IMR-90 (cell line): ENCODE data around the gene ZBED4. TPM values are rescaled to one million over a fixed set of nuclear protein-coding genes. Genes with fewer than 3 reads are reported as not detected.
A peak's percentile ranks its signal among the peaks of the same experiment; 100 is the strongest.

Source experiments
- ATAC-seq: fragments of 200-7000 bp; cut with Tn5 transposase; 2 replicates; pipeline ENCODE4 v1.9.1; 2020; ENCODE audit warnings: low read depth, mild to moderate bottlenecking, moderate library complexity
- BruUV-seq: library from RNA; stranded (reverse); fragments of 400-500 nt; replicated peaks from 2 replicates; lab custom pipeline; 2021; lab: Mats Ljungman, UMichigan
- CTCF ChIA-PET: fragments of 300-600 bp; formaldehyde crosslinking; extraction: SDS; loops from one replicate; lab custom pipeline; 2021; ENCODE audit warnings: antibody characterized with exemption; lab: Yijun Ruan, JAX
- POLR2A ChIA-PET: fragments of 300-600 bp; sonication (Branson Sonifier 250); formaldehyde crosslinking; loops from one replicate; lab custom pipeline; 2022; ENCODE audit warnings: antibody characterized with exemption; ENCODE audit not compliant: unreplicated experiment; lab: Charles Lee
- DNase-seq: peaks from one replicate; pipeline ENCODE4 v3.0.0; 2013
- H2AFZ ChIP-seq: replicated peaks from 2 replicates; pipeline ENCODE3; 2013; ENCODE audit warnings: low read length, mild to moderate bottlenecking; ENCODE audit not compliant: poor library complexity
- H2AK5ac ChIP-seq: 2 replicates; pipeline ENCODE4 v1.6.1; 2013; ENCODE audit warnings: low read depth, low read length, inconsistent platforms
- H2AK9ac ChIP-seq: replicated peaks from 2 replicates; pipeline ENCODE3; 2013; ENCODE audit warnings: mild to moderate bottlenecking, low read depth, low read length, moderate library complexity; ENCODE audit not compliant: poor library complexity
- H2BK120ac ChIP-seq: 2 replicates; pipeline ENCODE4 v1.6.1; 2013; ENCODE audit warnings: low read depth, low read length, inconsistent platforms
- H2BK15ac ChIP-seq: 3 replicates; pipeline ENCODE4 v1.6.1; 2013; ENCODE audit warnings: low read depth, low read length, inconsistent platforms
- H2BK20ac ChIP-seq: 2 replicates; pipeline ENCODE4 v1.6.1; 2013; ENCODE audit warnings: low read depth, mild to moderate bottlenecking, inconsistent platforms, low read length, moderate library complexity
- H2BK5ac ChIP-seq: 2 replicates; pipeline ENCODE4 v1.6.1; 2013; ENCODE audit warnings: mild to moderate bottlenecking, low read depth, low read length, inconsistent platforms; ENCODE audit not compliant: poor library complexity, severe bottlenecking
- H3K14ac ChIP-seq: replicated peaks from 2 replicates; pipeline ENCODE4 v1.6.1; 2013; ENCODE audit warnings: low read depth, low read length, inconsistent platforms
- H3K18ac ChIP-seq: 2 replicates; pipeline ENCODE4 v1.6.1; 2013; ENCODE audit warnings: low read depth, low read length, control low read depth
- H3K23ac ChIP-seq: 2 replicates; pipeline ENCODE4 v1.6.1; 2013; ENCODE audit warnings: low read depth, low read length, inconsistent platforms
- H3K27ac ChIP-seq: 2 replicates; pipeline ENCODE4 v1.5.1; 2013; ENCODE audit warnings: mild to moderate bottlenecking, control low read depth, low read length; ENCODE audit not compliant: insufficient read depth
- H3K27me3 ChIP-seq: 2 replicates; pipeline ENCODE4 v1.6.1; 2013; ENCODE audit warnings: low read length; ENCODE audit not compliant: control insufficient read depth, insufficient read depth
- H3K36me3 ChIP-seq: 2 replicates; pipeline ENCODE4 v1.6.1; 2013; ENCODE audit warnings: low read length, mixed read lengths; ENCODE audit not compliant: control insufficient read depth, insufficient read depth
- H3K4ac ChIP-seq: 2 replicates; pipeline ENCODE4 v1.6.1; 2013; ENCODE audit warnings: low read depth, low read length, inconsistent platforms
- H3K4me1 ChIP-seq: 2 replicates; pipeline ENCODE4 v1.6.1; 2013; ENCODE audit warnings: low read length, mixed read lengths; ENCODE audit not compliant: control insufficient read depth, insufficient read depth
- H3K4me2 ChIP-seq: 2 replicates; pipeline ENCODE4 v1.6.1; 2013; ENCODE audit warnings: low read depth, mild to moderate bottlenecking, control low read depth, low read length, moderate library complexity
- H3K4me3 ChIP-seq: 2 replicates; pipeline ENCODE4 v1.5.1; 2013; ENCODE audit warnings: low read depth, mild to moderate bottlenecking, control low read depth, low read length, moderate library complexity; ENCODE audit not compliant: insufficient read depth
- H3K56ac ChIP-seq: 2 replicates; pipeline ENCODE4 v1.6.1; 2013; ENCODE audit warnings: low read length, inconsistent platforms; ENCODE audit not compliant: insufficient read depth; ENCODE audit errors: extremely low read depth
- H3K79me1 ChIP-seq, 2 experiments: 2 replicates each; pipeline ENCODE4 v1.6.1; 2013; ENCODE audit warnings: low read length in 2 of 2, inconsistent platforms in 1 of 2, low read depth in 1 of 2
- H3K9ac ChIP-seq: 2 replicates; pipeline ENCODE4 v1.6.1; 2013; ENCODE audit warnings: low read depth, low read length, control low read depth
- H3K9me1 ChIP-seq: 2 replicates; pipeline ENCODE4 v1.6.1; 2013; ENCODE audit warnings: low read length, inconsistent platforms; ENCODE audit not compliant: insufficient read depth
- H3K9me3 ChIP-seq: 2 replicates; pipeline ENCODE4 v1.6.1; 2013; ENCODE audit warnings: low read length; ENCODE audit not compliant: control insufficient read depth, insufficient read depth
- H4K20me1 ChIP-seq: 2 replicates; pipeline ENCODE4 v1.6.1; 2013; ENCODE audit warnings: low read length, inconsistent platforms; ENCODE audit not compliant: insufficient read depth
- H4K5ac ChIP-seq: 2 replicates; pipeline ENCODE4 v1.6.1; 2013; ENCODE audit warnings: mild to moderate bottlenecking, low read depth, low read length, control low read depth
- H4K8ac ChIP-seq, 2 experiments: 2 replicates each; pipeline ENCODE4 v1.6.1; 2013; ENCODE audit warnings: low read depth in 2 of 2, low read length in 2 of 2, control low read depth in 1 of 2, inconsistent platforms in 1 of 2
- H4K91ac ChIP-seq: 2 replicates; pipeline ENCODE4 v1.6.1; 2013; ENCODE audit warnings: low read depth, low read length, inconsistent platforms; ENCODE audit not compliant: insufficient read depth
- BHLHE40 ChIP-seq: fragments of 150-350 bp; IDR thresholded peaks from 2 replicates; pipeline ENCODE4 v1.6.1; 2016; ENCODE audit warnings: mild to moderate bottlenecking, low read depth, low read length
- CHD1 ChIP-seq: IDR thresholded peaks from 2 replicates; pipeline ENCODE4 v1.6.1; 2012; ENCODE audit warnings: low read depth, low read length, improper control_type of control experiment
- CTCF ChIP-seq: conservative IDR thresholded peaks from 2 replicates; pipeline ENCODE4 v1.5.1; 2012; ENCODE audit warnings: mild to moderate bottlenecking, low read depth, low read length, improper control_type of control experiment
- FOS ChIP-seq: fragments of 150-350 bp; IDR thresholded peaks from 2 replicates; pipeline ENCODE4 v1.6.1; 2016; ENCODE audit warnings: low read depth, low read length
- MAFK ChIP-seq: IDR thresholded peaks from 2 replicates; pipeline ENCODE4 v1.6.1; 2012; ENCODE audit warnings: low read depth, low read length, improper control_type of control experiment
- MAZ ChIP-seq: IDR thresholded peaks from 2 replicates; pipeline ENCODE4 v1.6.1; 2012; ENCODE audit warnings: low read depth, mild to moderate bottlenecking, low read length, improper control_type of control experiment, moderate library complexity, borderline replicate concordance
- MXI1 ChIP-seq: IDR thresholded peaks from 2 replicates; pipeline ENCODE4 v1.6.1; 2012; ENCODE audit warnings: low read depth, mild to moderate bottlenecking, low read length, moderate library complexity, borderline replicate concordance
- NFE2L2 ChIP-seq: fragments of 150-350 bp; IDR thresholded peaks from 2 replicates; pipeline ENCODE4 v1.6.1; 2016; ENCODE audit warnings: low read depth, mild to moderate bottlenecking, low read length
- RAD21 ChIP-seq: IDR thresholded peaks from 2 replicates; pipeline ENCODE4 v1.6.1; 2012; ENCODE audit warnings: low read length, improper control_type of control experiment
- RFX5 ChIP-seq: IDR thresholded peaks from 2 replicates; pipeline ENCODE4 v1.8.0; 2012; ENCODE audit warnings: low read depth, mild to moderate bottlenecking, low read length, moderate library complexity
- WGBS, 2 experiments: methylation state at CpG; one replicate each; pipeline versions ENCODE4 v1.1.5 to v1.1.7; 2013; ENCODE audit warnings: missing lambda C conversion rate in 2 of 2; ENCODE audit not compliant: insufficient read length in 1 of 2; ENCODE audit errors: extremely low coverage in 2 of 2; 5-methylcytosine and 5-hydroxymethylcytosine counted together
- dilution Hi-C: fragments of 300-500 bp; cut with HindIII; formaldehyde crosslinking; loops from one replicate; pipeline ENCODE4 v1.14.3; 2018; ENCODE audit warnings: low sequenced_read_pairs; ENCODE audit not compliant: unreplicated experiment
- in situ Hi-C: fragments of 300-500 bp; cut with MboI; formaldehyde crosslinking; loops from 3 replicates; pipeline ENCODE4 v1.14.3; 2019; ENCODE audit warnings: low sequenced_read_pairs, inconsistent platforms, mixed read lengths
- intact Hi-C: fragments of 100-400 bp; cut with micrococcal nuclease; formaldehyde crosslinking; loops from 2 replicates; pipeline ENCODE4 v1.10.0; 2022
- polyA plus RNA-seq, 3 experiments: library from polyadenylated mRNA; depleted of rRNA; stranded (reverse); fragments of >200 nt; gene quantifications; 2 replicates each; pipeline ENCODE4 v1.2.3, GENCODE V29; 2012; ENCODE audit warnings: low replicate concordance in 1 of 3
- total RNA-seq: library from RNA; depleted of rRNA; stranded (reverse); fragments of >200 nt; gene quantifications from 2 replicates; pipeline ENCODE4 v1.2.3, GENCODE V29; 2012

Gene ZBED4
- total and polyA plus RNA-seq, 2 of the 4 experiments (the other 2 are of a cell fraction): 9.3 to 10.5 TPM

GRCh38 chr22:49924113-49924833 lies 70.6 kb downstream of the ZBED4 start (continued):
- TF ChIP-seq FOS: no peak
- TF ChIP-seq RFX5: no peak

GRCh38 chr22:49925525-49926128 lies 72.0 kb downstream of the ZBED4 start:
- no TSS peak for BruUV-seq

More at GRCh38 chr22:49925525-49926128, 72.0 kb downstream of the ZBED4 start:
- Histone ChIP-seq H3K9ac (no peak overlapping the region), H3K14ac (no peak overlapping the region), H3K27ac (no peak overlapping the region), H4K5ac (no peak overlapping the region), H2BK120ac (no peak overlapping the region), H3K23ac (no peak overlapping the region), H2BK20ac (no peak overlapping the region), H3K56ac (no peak overlapping the region), H3K9me3 (no peaks in the 10 kb centered on the region), H4K20me1 (no peaks in the 10 kb centered on the region; the same call in 1 of the 2 replicates), H2AK9ac (peak overlapping the region; percentile 51), H2AK5ac (no peak overlapping the region), H3K79me1 (peaks cover 0 to 6% of the 10 kb centered on the region in 2 experiments; a peak in 3 of 4 replicates), H4K91ac (no peak overlapping the region), H3K9me1 (peaks cover 4% of the 10 kb centered on the region; the same call in 1 of the 2 replicates), H3K4me2 (no peak overlapping the region), H3K18ac (no peak overlapping the region), H2BK15ac (no peak overlapping the region), H3K4ac (no peak overlapping the region), H2BK5ac (no peak overlapping the region), H3K4me3 (no peak overlapping the region), H2AFZ (no peak overlapping the region), H3K36me3 (peaks cover 20% of the 10 kb centered on the region; the same call in 1 of the 2 replicates), H4K8ac (no peak overlapping the region), H3K27me3 (no peaks in the 10 kb centered on the region), H3K4me1 (peaks cover 10% of the 10 kb centered on the region)
- no peak for ATAC-seq
- intact Hi-C loops (no loop called here), in situ Hi-C loops (no loop called here), dilution Hi-C loops (no loop called here)
- DNase-seq: no peak
- ChIA-PET CTCF (no interaction called here), POLR2A (no interaction called here)
- TF ChIP-seq RAD21 (no peak), MAFK (no peak), MXI1 (no peak), NFE2L2 (no peak), CHD1 (no peak), CTCF (no peak), BHLHE40 (no peak), MAZ (no peak)
- WGBS, 2 experiments: 90% methylated on average over 6 of the region's 24 CpGs; no CpG with 5 or more reads in 1 of the 2 experiments
